Endodermal cell (in vitro differentiated cells): Measurements from ENCODE around the gene ERCC6L. TPM values are rescaled to one million over a fixed set of nuclear protein-coding genes. Genes with fewer than 3 reads are reported as not detected.
A peak's percentile ranks its signal among the peaks of the same experiment; 100 is the strongest.

Experiments used
- DNase-seq: peaks from one replicate; pipeline ENCODE4 v3.0.0-alpha.2; 2017
- H3K27ac ChIP-seq: 2 replicates; pipeline ENCODE4 v1.5.1; 2013; ENCODE audit warnings: mild to moderate bottlenecking, low read depth, low read length, moderate library complexity
- H3K27me3 ChIP-seq: 2 replicates; pipeline ENCODE4 v1.6.1; 2013; ENCODE audit warnings: mild to moderate bottlenecking, low read length, moderate library complexity; ENCODE audit not compliant: insufficient read depth, control insufficient read depth, poor library complexity, severe bottlenecking
- H3K36me3 ChIP-seq: 2 replicates; pipeline ENCODE4 v1.7.0; 2013; ENCODE audit warnings: mild to moderate bottlenecking, low read length, moderate library complexity; ENCODE audit not compliant: control insufficient read depth, insufficient read depth
- H3K4me1 ChIP-seq: one replicate; pipeline ENCODE4 v1.7.0; 2013; ENCODE audit warnings: low read length; ENCODE audit not compliant: control insufficient read depth, insufficient read depth
- H3K4me3 ChIP-seq: 2 replicates; pipeline ENCODE4 v1.5.1; 2013; ENCODE audit warnings: mild to moderate bottlenecking, low read length, moderate library complexity
- H3K9ac ChIP-seq: 2 replicates; pipeline ENCODE4 v1.6.1; 2013; ENCODE audit warnings: mild to moderate bottlenecking, low read length, moderate library complexity; ENCODE audit not compliant: poor library complexity, severe bottlenecking; ENCODE audit errors: extremely low read depth
- H3K9me3 ChIP-seq: 2 replicates; pipeline ENCODE4 v1.6.1; 2013; ENCODE audit warnings: mild to moderate bottlenecking, low read length, moderate library complexity; ENCODE audit not compliant: control insufficient read depth
- H3K27ac Mint-ChIP-seq: 2 replicates; pipeline ENCODE4 v1.8.0; 2020; ENCODE audit warnings: mixed read lengths
- H3K27me3 Mint-ChIP-seq: 2 replicates; pipeline ENCODE4 v1.8.0; 2021; ENCODE audit warnings: mild to moderate bottlenecking, mixed read lengths; ENCODE audit not compliant: insufficient read depth
- H3K36me3 Mint-ChIP-seq: 2 replicates; pipeline ENCODE4 v1.8.0; 2020; ENCODE audit warnings: low read depth, mixed read lengths
- H3K4me1 Mint-ChIP-seq: 2 replicates; pipeline ENCODE4 v1.8.0; 2020; ENCODE audit warnings: mixed read lengths
- H3K4me3 Mint-ChIP-seq: 2 replicates; pipeline ENCODE4 v1.8.0; 2020; ENCODE audit warnings: mild to moderate bottlenecking, moderate library complexity, mixed read lengths
- H3K9me3 Mint-ChIP-seq: 2 replicates; pipeline ENCODE4 v1.8.0; 2020; ENCODE audit warnings: mild to moderate bottlenecking, mixed read lengths
- WGBS, 2 experiments: methylation state at CpG; one replicate each; pipeline versions ENCODE4 v1.1.5 to v1.1.7; 2013; ENCODE audit warnings: missing lambda C conversion rate in 2 of 2, mixed read lengths in 1 of 2; ENCODE audit not compliant: insufficient coverage in 1 of 2, insufficient read length in 1 of 2; 5-methylcytosine and 5-hydroxymethylcytosine counted together
- total RNA-seq, 2 donors: library from RNA; stranded (reverse); fragmentation: NEBNext Ultra II Directional in 1 of 2; extraction: Animal tissue kit (Norgen Biotek cat#: 25700) in 1 of 2; gene quantifications; 2 replicates in 1 of 2; 3 replicates in 1 of 2; pipeline ENCODE4 v1.2.1, GENCODE V29; 2021
- TF ChIP-seq, protein P1 (sequence below): fragments of 200-600 bp; sonication (generic); conservative IDR thresholded peaks from 2 replicates; pipeline ENCODE4 v1.5.0; 2021; ENCODE audit warnings: antibody characterized with exemption, mild to moderate bottlenecking

ERCC6L gene
- total RNA-seq, 2 donors from 2014 or later = 11.3 to 17.9 TPM

DNA sequence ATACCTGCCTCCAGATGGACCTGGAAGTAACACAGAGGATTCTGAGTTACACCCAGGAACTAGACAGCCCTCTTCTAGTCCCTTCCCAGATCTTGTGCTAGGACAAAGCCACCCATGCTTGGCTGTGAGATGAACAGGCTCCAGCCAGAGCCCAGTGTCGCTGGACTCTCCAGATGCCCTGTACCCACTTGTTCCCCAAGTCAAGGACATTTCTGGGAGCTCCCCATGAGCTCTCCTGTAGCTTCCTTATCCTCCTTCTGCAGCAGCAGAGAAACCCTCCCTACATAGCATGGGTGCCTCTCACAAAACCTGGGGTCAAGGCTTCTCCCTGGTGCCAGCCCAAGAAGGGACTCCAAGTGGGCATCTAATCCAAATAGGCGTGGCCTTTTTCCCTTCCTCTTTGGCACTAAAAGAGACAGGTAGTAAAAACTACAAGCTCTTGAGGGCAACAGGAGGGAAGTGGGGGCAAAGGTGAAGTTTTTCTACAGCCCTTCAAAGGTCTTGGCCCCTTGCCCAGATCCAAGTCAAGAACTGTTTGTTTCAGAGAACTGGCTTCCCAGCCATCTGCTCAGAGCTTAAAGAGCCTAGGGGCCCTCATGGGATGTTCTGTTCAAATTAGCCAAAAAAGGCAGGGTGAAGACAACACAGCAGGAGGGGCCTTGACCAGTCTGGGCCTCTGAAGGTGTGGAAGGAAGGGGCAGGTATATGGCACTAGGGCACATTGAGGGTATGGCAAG is 8.5 kb upstream of the ERCC6L start:
- no peaks in the 10 kb centered on the region for H3K4me1 Mint-ChIP-seq
- peaks cover 57% of the 10 kb centered on the region for H3K9me3 Mint-ChIP-seq
- H3K27me3 Mint-ChIP-seq = no peaks in the 10 kb centered on the region
- Histone ChIP-seq H3K9ac (no peak overlapping the region), H3K36me3 (no peaks in the 10 kb centered on the region), H3K27ac (no peak overlapping the region), H3K27me3 (no peaks in the 10 kb centered on the region), H3K4me1 (no peaks in the 10 kb centered on the region), H3K9me3 (no peaks in the 10 kb centered on the region), H3K4me3 (no peak overlapping the region)
- no peak for DNase-seq
- peaks cover 2% of the 10 kb centered on the region for H3K36me3 Mint-ChIP-seq
- 94% methylated on average over 2 of the region's 2 CpGs; no CpG with 5 or more reads in 1 of the 2 experiments for WGBS, 2 experiments
- H3K27ac Mint-ChIP-seq = no peak overlapping the region
- no peak overlapping the region for H3K4me3 Mint-ChIP-seq
- TF ChIP-seq, protein P1, sequence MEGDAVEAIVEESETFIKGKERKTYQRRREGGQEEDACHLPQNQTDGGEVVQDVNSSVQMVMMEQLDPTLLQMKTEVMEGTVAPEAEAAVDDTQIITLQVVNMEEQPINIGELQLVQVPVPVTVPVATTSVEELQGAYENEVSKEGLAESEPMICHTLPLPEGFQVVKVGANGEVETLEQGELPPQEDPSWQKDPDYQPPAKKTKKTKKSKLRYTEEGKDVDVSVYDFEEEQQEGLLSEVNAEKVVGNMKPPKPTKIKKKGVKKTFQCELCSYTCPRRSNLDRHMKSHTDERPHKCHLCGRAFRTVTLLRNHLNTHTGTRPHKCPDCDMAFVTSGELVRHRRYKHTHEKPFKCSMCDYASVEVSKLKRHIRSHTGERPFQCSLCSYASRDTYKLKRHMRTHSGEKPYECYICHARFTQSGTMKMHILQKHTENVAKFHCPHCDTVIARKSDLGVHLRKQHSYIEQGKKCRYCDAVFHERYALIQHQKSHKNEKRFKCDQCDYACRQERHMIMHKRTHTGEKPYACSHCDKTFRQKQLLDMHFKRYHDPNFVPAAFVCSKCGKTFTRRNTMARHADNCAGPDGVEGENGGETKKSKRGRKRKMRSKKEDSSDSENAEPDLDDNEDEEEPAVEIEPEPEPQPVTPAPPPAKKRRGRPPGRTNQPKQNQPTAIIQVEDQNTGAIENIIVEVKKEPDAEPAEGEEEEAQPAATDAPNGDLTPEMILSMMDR = no peak

DNA sequence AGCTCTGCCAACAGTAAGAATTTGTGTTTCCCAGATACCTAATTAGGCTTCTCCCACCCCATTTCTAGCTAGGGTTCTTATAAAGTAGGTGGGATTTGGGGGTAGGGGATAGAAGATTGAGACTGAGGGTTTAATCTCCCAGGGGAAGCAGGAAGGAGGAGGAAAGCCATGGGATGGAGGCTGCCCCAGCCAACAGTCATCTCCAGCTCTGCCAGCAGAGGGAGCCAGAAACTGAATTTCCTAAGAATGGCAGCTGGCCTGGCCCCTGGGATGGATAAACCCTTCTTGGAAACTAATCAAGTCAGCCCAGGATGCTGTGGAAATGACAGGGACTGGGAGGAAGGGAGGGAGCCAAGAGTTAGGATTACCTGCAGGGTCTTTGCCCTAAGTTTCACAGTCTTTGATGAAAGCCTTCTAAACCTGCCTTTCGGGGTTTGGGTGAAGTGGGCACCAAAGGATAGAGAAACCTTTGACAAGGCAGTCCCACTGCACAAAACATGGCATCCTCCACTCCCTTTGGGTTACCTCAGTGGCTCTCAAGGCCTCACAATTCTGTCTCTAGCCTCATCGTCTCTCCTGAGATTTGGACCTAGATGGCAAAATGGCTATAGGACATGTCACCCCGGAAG is 6.7 kb upstream of the ERCC6L start:
- no peaks in the 10 kb centered on the region for H3K27me3 Mint-ChIP-seq
- no peak overlapping the region for H3K4me3 Mint-ChIP-seq
- H3K4me1 Mint-ChIP-seq = no peaks in the 10 kb centered on the region
- DNase-seq = peak; percentile 90
- 94 to 100% methylated on average over 1 to 3 of the region's 3 CpGs for WGBS, 2 experiments
- no peaks in the 10 kb centered on the region for H3K9me3 ChIP-seq
- no peak overlapping the region for H3K4me3 ChIP-seq
- no peaks in the 10 kb centered on the region for H3K27me3 ChIP-seq
- H3K27ac ChIP-seq = no peak overlapping the region
- TF ChIP-seq, protein P1 = peak; percentile 81
- H3K9me3 Mint-ChIP-seq = peaks cover 68% of the 10 kb centered on the region
- H3K36me3 Mint-ChIP-seq = no peaks in the 10 kb centered on the region
- H3K9ac ChIP-seq = no peak overlapping the region
- H3K27ac Mint-ChIP-seq = no peak overlapping the region
- no peaks in the 10 kb centered on the region for H3K4me1 ChIP-seq
- no peaks in the 10 kb centered on the region for H3K36me3 ChIP-seq

DNA sequence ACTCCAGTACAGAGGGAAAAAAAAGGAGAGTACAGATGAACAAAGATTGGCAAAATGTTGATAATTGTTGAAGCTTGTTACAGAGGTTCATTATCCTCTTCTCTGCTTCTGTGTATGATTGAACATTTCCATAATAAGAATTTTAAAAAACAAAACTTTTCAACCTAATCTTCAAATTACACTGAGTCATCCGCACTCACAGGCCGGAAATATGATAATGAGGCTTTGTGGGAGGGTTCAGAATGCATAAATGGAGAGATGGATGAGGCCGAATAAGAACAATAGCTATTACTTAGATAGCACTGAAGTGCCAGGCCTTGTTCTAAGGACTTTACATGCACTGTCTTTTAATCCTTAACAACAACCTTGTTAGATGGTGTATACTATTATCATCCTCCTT is 4.6 kb upstream of the ERCC6L start:
- WGBS, 2 experiments = 81 to 100% methylated on average over 1 to 3 of the region's 3 CpGs
- Histone ChIP-seq H3K4me1 (no peaks in the 10 kb centered on the region), H3K9me3 (no peaks in the 10 kb centered on the region), H3K9ac (no peak overlapping the region), H3K4me3 (no peak overlapping the region), H3K36me3 (no peaks in the 10 kb centered on the region), H3K27ac (no peak overlapping the region), H3K27me3 (no peaks in the 10 kb centered on the region)
- TF ChIP-seq, protein P1 = no peak
- Mint-ChIP-seq H3K9me3 (peaks cover 57% of the 10 kb centered on the region), H3K27me3 (no peaks in the 10 kb centered on the region), H3K36me3 (no peaks in the 10 kb centered on the region), H3K4me3 (no peak overlapping the region), H3K27ac (no peak overlapping the region), H3K4me1 (no peaks in the 10 kb centered on the region)
- DNase-seq = no peak
